Jurkat, Clone E6-1 (cell line): ENCODE measurements around the gene PRKAG2.

Source experiments
- DNase-seq: peaks from one replicate; pipeline ENCODE4 v3.0.0-alpha.2; 2011; ENCODE audit warnings: low read depth, low spot score
- H3K4me3 ChIP-seq: 2 replicates; pipeline ENCODE4 v1.5.1; 2011; ENCODE audit warnings: mild to moderate bottlenecking, low read length, control low read depth, moderate library complexity

PRKAG2 gene

DNA sequence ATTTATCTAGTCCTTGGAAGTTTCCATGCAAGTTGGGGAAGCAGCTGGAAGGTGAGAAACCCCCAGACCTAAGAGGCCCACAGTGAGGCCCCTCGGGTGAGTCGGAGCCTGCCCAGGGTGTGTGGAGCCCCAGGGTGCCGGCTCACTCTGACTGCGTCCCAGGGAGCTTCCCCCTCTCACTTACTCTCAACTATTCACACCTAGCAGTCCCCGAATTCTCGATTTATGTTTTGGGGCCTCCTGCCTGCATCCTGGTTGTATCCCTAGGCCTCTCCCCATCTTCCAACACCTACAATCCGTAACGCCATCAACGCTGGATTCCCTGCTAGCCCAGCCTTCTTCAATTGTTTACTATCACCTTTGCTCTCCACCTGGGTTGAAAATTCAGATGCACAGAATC, 63.9 kb downstream of the PRKAG2 start:
- DNase-seq = no peak
- H3K4me3 ChIP-seq = no peak overlapping the region

DNA sequence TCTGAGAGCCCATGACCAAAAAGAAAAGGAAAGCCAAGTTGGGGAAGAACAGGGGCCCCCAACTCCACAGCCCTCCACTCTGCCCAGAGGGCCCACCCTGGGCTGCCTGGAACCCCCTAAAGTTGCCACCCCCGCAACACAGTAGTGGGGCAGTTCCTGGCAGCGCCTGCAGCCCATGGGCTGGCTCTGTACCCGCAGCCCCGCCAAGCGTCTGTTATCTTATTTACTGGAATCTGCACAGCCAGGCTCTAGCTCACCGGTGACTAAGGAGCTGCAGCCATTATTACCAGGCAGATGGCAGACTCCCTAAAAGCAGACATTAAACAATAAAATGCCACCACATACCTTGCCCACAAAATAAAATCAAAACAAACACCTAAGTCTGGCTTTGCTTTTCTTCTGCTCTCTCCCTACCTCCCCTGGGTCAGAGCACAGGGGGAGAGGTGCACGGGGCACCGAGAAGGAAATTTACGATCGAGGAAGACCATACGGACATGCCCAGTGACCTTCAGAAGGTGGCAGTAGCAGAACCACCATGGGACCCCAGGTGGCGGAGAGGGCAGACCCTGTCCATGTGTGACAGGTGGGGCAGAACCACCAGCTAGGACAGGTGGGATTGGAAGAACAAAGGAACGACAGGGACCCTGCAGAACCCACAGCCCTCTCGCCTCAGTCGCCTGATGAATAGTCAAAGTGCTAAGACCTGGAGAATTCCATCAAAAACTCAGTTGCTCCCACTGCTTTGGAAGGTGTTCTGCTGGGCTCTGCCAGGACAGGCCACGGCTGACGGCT, 66.3 kb downstream of the PRKAG2 start:
- H3K4me3 ChIP-seq = no peak overlapping the region
- DNase-seq = no peak

DNA sequence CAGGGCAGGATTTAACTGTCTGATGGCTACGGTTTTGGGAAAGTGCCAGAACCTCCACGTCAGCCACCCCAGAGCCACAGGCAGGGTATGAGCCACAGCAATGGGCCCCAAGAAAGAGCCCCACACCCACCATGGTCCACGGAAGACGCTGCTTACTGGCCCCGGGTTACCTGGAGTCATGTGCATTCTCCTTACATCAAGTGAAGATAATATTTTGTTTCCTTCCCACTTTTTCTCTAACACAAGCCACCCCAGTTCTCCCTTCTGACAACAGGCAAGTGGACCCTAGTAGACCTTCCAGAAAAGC, 67.1 kb downstream of the PRKAG2 start:
- no peak for DNase-seq
- no peak overlapping the region for H3K4me3 ChIP-seq

DNA sequence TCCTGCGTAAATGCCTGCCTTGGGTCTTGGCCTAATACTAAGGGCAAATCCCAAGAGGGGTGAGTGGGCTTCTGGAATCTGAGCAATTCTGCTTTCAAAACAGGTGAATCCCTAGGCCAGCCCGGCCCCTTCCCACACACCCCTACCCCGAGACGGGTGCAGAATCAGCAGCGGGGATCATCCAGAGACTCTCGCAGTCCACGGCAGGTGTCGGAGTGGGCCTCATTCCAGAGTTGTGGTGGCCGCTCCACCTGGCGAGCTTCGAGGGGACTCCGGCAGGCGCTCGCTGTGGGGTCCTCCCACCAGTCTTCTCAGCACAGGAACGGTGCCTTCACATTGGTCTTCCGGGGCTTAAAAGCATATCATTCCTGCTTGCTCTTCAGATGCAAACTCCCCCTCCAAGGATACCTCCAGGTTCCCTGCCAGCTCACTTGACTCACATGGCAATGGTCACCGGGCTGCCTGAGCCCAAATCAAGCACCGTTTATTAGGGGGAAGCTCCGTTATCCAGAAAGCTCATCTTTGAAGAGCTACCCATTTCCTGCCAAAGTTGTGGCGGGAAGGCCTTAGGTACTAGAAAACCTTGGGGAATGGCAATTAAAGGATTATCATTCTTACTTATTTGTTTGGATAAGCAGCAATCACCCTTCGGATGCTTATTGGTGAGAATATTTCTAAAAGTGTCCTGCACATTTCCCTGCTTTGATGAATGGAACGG, 67.6 kb downstream of the PRKAG2 start:
- no peak overlapping the region for H3K4me3 ChIP-seq
- DNase-seq = no peak

DNA sequence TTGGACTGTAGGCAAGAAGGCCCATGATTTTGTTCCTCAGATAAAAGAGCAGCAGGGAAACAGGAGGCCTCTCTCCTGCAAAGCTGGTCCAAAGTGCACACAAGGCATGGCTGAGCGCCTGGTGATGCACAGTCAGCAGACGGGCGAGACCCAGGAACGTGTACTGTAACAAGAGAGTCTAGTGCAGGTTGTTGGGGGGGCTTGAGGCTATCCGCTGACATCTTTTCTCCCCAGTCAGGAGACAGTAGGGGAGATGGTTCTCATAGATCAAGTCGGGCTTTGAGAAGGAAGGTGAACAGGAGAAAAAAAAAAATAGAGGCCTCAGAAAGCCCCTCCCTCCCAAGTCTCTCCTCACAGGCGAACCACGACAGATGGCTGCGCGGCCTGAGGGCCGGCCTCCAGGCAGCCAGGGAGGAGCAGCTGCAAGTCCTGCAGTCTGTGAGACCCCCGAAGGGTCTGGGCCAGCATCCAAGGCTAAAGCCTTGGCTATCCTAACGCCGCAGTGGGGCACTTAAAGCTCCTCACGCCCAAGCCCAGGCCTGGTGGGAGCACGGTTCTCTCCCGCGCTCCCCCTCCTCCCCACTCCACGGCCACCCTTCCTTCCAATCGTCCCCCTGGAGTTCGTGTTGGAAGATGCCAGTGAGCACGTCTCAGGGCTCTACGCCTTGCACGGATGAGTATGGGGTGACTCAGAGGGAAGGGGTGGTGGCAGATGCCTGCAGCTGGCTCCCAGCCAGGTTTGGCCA, 68.3 kb downstream of the PRKAG2 start:
- no peak overlapping the region for H3K4me3 ChIP-seq
- no peak for DNase-seq

DNA sequence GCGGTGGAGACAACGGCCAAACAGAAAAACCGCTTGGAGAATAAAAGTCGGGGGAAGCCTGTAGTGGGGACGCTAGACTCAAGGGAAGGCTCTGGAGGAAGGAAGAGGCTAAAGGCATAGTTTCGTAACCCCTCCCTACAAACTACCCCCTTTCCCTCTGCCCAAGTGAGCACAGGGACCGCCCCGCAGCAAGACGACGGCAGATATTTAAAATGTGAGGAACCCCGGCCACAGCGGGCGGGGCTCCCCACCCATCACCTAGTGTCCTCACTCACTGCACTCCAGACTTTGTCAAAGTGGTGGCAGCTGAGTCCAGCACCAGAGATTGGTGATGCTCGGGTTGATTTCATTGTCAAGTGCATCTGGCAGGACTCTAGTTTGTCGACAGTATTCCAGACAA, 69.1 kb downstream of the PRKAG2 start:
- no peak for DNase-seq
- no peak overlapping the region for H3K4me3 ChIP-seq

DNA sequence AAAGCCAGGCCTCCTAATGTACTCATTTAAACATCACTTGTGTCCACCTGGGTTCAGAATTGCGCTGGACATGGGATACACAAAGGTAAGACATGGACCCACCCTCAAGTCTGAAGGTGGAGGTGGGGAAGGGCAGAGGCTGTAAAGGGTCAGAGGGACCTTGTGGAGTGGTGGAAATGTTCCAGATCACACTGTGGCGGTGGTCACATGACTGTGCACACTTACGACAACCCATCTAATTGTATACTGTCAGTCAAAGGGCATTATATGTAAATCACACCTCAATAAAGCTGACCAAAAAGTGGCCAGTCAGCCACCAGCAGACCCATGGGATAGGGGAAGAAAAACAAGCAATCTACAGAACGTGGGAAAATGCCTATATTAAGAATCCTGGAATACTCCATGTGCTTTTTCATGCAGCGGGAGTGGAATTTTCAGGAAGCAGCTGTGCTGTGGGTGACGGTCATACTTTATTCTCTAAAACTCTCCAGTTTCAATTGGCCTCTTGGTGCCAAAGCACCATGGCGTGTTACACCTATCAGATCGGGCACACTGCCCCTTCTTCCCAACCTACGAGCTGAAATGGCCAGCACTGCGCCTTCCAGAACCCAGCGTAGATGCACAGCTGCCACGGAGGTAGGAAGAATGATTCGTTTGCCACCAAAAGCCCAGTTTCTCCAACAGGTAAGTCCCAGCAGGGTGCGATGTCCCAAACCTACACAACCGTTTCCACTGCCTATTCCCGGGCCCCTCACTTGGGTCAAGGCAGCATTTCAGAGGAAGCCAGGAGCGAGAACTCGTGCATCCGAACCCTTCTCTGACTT, 69.8 kb downstream of the PRKAG2 start:
- DNase-seq = no peak
- no peak overlapping the region for H3K4me3 ChIP-seq

DNA sequence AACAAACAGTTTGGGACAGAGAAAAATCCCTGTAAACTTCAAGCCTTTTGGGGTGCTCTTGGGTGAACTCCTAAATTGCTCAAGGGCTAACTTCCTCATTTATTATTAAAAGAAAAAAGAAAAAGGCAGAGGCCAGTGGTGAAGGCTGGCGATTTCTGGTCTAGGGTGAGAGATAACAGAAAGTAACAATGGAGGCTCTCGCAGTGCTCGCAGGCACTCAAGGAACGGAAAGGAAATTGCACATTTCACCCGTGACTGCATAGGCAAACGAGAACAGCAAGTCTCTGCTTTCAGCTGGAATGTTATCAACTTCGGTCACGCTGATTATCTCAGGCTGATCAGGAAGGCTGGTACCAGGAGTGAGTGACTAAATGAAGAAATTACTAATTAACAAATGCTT, 70.7 kb downstream of the PRKAG2 start:
- H3K4me3 ChIP-seq = no peak overlapping the region
- no peak for DNase-seq

DNA sequence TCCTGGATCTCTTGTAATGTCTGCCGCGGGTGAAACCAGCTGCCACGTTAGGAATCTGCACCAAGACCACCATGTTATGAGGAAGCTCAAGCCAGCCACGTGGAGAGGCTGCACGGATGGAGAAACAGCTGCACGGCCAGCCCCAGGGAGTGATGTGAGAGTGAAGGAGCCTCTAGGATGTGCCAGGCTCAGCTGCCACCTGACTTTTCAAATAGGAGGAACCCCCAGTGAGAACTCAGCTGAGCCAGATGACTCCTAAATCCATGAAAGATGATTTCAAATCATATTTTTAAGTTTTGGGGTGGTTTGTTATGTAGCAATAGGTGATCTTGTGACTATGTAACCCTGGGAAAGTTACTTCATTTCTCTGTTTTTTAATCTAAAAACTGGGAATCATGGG, 71.7 kb downstream of the PRKAG2 start:
- H3K4me3 ChIP-seq = no peak overlapping the region
- no peak for DNase-seq

DNA sequence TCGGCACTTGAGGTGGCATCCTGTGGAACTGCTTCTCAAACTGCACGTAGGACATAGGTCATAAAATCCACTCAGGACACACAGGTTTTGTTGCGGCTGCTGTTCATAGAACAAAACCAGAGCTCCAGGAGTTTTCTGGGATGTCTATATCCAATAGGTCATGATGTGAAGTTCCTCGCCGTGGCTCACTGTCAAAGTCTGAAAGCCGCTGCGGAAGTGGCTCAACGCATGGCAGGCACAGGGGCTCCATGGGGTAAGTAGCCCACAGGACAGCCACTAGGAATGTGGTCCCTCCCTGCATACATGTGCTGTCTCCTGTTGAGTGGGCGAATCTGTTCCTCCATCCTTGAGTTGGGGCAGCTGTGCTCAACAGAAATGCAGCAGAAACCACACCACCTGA, 72.2 kb downstream of the PRKAG2 start:
- H3K4me3 ChIP-seq = no peak overlapping the region
- DNase-seq = no peak

DNA sequence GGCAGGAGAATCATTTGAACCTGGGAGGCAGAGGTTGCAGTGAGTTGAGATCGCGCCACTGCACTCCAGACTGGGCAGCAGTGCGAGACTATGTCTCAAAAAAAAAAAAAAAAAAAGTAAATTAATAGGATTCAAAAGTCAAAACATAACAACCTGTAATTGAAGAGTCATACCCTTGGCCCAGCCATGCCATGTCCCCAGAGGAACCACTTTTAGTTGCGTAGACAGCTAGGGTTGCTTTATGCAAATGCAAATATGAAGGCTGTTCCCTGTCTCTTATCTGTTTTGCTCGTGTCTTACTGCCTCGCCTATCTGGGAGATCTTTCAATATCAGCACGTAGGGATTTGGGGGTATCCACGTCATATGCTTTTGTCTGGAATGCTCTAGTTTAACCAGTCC, 73.1 kb downstream of the PRKAG2 start:
- DNase-seq = no peak
- H3K4me3 ChIP-seq = no peak overlapping the region

DNA sequence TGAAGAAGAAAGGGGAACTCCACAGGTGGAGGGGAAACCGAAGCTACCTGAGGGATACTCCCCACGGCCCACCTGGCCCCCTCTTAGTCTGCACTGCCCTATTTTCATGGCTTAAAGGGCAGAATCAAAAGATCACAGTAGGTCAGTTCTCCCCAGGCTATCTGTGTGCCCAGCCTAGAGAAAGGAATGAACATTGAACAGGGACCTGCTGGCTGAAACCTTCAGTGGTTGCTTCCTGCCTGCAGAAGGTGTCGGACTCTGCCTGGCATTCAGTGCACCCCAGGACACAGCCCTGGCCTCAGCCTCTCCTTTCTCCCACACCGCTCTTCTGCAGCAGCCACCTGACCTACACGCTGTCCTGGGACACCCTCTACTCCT, 74.5 kb downstream of the PRKAG2 start:
- no peak for DNase-seq
- no peak overlapping the region for H3K4me3 ChIP-seq

DNA sequence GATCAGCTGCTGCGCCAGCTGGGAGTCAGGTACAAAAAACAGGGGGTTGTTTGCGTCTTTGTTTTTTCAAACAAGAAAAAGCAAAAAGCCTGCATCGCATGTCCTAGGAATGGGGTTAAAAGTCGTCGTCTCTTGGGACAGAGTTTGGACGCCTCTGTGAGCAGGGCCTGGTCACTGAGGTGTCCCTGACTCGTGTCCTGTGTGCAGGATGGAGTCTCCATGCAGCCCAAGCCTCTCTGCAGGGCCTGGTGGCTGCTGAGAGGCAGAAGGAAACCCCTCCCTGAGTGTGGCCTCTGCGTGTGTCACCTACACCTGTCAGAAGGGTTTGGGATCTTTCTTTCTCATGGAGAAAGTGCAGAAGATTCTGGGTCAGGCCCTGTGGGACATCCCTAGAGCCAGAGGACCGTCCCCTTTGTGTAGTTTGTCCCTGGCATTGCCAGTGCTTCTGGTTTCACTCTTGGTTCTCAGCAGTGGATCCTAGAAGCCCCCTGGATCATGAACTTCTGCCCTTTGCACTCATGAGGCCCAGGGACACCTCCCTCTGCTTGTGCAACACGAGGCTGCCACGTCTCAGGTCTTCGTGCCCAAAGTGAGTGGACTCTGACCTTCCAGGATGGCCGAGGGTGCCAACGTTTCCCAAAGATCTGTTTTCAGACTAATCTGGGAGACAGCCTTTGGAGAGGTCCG, 75.0 kb downstream of the PRKAG2 start:
- DNase-seq = no peak
- no peak overlapping the region for H3K4me3 ChIP-seq

DNA sequence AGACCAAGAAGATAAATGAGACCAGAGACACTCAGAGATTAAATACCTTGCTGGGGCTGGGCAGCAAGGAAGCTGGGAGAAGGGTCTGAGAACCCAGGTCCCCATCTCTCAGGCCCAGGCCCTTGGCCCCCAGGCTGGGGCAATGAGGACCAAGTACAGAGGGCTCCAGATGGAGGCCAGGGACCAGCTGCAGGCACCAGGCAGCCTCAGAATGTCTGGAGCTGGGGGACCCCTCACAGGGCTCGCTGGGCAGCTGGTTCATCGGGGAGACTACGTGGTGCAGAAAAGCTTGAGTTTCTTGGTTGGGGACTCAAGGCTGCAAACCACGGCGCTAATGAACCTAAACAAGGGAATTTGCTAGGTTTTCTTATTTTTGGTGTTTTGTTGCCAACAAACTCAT, 75.6 kb downstream of the PRKAG2 start:
- no peak for DNase-seq
- H3K4me3 ChIP-seq = no peak overlapping the region

DNA sequence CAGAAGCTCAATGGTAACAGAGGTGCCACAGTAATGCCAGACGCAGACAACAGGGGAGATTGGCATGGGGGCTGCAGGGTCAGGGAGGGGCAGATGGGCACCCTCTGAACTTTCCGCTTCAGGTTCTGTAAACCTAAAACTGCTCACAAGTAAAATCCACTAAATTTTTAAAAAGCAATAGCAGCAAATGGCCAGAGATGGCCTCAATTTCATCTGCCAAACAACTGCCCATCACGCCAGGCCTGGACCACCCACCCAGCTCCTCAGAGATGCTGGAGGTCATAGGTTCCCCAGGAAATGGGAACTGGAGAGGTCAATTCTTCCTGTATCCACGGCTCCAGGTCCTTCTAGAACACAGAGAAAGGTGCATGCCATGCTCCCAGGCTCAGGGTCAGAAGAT, 76.1 kb downstream of the PRKAG2 start:
- DNase-seq = no peak
- no peak overlapping the region for H3K4me3 ChIP-seq

DNA sequence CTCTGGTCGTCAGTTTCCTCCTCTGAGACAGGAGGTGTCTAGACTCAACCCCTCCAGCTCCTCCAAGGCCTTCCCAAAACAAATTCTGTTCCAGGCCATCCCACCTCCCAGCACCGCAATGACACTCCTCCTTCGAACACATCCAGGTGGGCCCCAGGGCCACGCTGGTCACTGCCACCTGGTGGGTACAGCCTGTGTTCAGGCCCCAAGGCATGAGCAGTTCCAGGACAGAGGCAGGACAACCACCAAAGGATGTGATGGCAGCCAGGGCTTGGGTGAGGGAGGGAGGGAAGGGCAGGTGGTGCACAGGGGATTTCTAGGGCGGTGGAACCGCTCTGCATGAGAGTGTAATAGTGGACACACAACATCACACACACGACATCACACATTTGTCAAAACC, 76.5 kb downstream of the PRKAG2 start:
- no peak overlapping the region for H3K4me3 ChIP-seq
- no peak for DNase-seq

DNA sequence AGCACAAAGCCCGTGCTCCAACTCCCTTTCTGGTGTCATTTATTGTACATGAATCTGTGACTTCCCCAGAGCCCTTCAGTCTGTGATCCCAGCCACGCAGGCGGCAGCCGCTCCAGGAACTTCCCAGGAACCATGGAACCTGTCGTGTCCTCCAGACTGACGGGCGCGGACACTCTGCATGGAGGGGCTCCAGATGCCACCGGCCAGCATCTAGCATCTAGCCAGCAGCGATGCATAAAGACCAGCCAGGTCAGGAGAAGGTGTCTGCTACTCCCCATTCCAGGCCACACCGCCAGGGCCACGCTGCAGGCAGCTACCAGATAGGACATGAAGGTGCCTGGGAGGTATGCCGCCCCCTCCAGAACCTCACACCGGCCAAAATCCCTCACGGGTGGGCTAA, 77.4 kb downstream of the PRKAG2 start:
- DNase-seq = no peak

DNA sequence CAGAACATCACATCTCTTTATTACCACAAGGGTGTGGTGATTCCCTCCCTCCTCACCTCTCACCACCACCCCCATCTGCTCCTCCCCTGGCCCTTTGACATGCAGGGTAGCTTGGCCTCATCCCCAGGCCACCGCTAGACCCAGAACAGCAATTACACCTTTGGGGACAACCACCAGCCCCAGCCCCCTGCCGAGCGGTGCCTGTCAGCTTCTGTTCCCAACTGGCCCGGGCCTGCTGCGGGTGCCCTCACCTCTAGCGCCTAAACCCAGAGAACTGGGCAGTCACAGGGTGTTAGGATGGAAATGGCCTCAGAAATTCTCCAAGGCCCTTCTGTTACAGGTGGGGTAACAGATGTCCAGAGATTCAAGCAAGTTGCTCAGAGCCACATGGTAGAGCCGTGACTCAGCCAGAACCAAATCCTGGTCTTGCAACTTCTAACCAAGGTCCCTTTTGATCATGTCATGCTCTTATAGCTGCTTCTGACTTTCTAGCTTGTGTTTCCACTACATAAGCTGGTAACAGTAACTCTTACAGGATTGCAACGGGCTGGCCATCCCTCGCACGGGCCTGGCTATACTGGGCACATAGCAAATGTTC, 78.0 kb downstream of the PRKAG2 start:
- no peak overlapping the region for H3K4me3 ChIP-seq
- DNase-seq = no peak

More for the DNA sequence above, 77.4 kb downstream of the PRKAG2 start:
- no peak overlapping the region for H3K4me3 ChIP-seq
